GM06990 (cell line): ENCODE results near the gene MYOM3.

ENCODE experiments used
- DNase-seq: peaks from one replicate; pipeline ENCODE4 v3.0.0-alpha.2; 2011; ENCODE audit not compliant: insufficient read length; ENCODE audit errors: extremely low read depth
- H3K27me3 ChIP-seq: replicated peaks from 2 replicates; pipeline ENCODE4 v1.6.0; 2011; ENCODE audit warnings: low read length; ENCODE audit not compliant: control insufficient read depth, insufficient read depth
- H3K36me3 ChIP-seq: 2 replicates; pipeline ENCODE4 v1.5.1; 2011; ENCODE audit warnings: low read length; ENCODE audit not compliant: control insufficient read depth, insufficient read depth
- H3K4me3 ChIP-seq: replicated peaks from 2 replicates; pipeline ENCODE4 v1.5.1; 2011; ENCODE audit warnings: low read depth, mild to moderate bottlenecking, control low read depth, low read length
- TF ChIP-seq, protein P1 (sequence below): IDR thresholded peaks from 2 replicates; pipeline ENCODE4 v1.5.1; 2011; ENCODE audit warnings: low read length, control low read depth, mild to moderate bottlenecking, inconsistent platforms; ENCODE audit not compliant: insufficient read depth, poor library complexity, severe bottlenecking

Gene MYOM3

DNA sequence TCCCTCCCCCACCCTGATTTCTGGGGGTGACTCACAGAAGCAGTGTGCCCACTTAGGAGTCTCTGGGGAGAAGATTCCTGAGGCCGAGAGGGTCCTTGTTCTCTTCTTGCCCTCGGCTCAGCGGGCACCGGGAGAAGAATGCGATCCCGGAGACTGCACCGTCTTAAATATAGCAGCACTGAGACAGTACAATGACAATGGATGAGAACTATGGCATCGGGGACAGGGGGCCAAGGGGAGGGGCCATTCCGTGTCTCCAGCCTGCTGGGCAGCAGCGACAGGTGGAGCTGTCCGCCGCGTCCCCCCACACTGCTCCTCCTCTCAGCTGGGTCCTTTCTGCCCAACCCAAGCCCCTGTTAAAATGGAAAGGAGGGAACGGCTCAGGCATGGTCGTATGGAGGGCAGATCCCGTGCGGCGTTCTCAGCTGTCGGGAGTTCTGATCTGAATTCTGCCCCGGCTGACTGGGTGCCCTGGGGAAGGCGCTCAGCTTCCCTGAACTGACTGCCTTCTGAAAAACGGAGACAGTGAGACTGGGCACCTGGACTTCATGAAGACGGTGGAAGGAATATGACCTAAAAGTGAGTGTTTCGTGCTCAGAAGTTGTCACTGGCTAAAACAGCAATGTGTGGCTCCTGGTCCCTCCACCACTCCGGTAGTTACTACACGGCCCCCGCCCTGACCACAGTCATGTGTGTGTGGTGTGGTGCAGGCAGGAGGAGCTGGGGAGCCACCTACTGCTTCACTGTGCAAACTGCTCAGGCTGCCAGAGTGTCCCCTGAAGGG lies at the start of gene MYOM3:
TSS of gene MYOM3 (minus strand) at position 140 of the 784 bp plus-strand sequence. CDS start 3,499 bp downstream, outside the sequence.
- no peaks in the 10 kb centered on the region for H3K36me3 ChIP-seq
- H3K4me3 ChIP-seq = no peak within 1 kb of the TSS
- TF ChIP-seq, protein P1, sequence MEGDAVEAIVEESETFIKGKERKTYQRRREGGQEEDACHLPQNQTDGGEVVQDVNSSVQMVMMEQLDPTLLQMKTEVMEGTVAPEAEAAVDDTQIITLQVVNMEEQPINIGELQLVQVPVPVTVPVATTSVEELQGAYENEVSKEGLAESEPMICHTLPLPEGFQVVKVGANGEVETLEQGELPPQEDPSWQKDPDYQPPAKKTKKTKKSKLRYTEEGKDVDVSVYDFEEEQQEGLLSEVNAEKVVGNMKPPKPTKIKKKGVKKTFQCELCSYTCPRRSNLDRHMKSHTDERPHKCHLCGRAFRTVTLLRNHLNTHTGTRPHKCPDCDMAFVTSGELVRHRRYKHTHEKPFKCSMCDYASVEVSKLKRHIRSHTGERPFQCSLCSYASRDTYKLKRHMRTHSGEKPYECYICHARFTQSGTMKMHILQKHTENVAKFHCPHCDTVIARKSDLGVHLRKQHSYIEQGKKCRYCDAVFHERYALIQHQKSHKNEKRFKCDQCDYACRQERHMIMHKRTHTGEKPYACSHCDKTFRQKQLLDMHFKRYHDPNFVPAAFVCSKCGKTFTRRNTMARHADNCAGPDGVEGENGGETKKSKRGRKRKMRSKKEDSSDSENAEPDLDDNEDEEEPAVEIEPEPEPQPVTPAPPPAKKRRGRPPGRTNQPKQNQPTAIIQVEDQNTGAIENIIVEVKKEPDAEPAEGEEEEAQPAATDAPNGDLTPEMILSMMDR = peak; percentile 58
- no peaks in the 10 kb centered on the region; the same call in 1 of the 2 replicates for H3K27me3 ChIP-seq
- peak; percentile 21 for DNase-seq

- H3K36me3 ChIP-seq = peaks cover 28% of the 10 kb centered on the region
- no peak for DNase-seq
- H3K4me3 ChIP-seq = no peak overlapping the region
- TF ChIP-seq, protein P1 = no peak
- H3K27me3 ChIP-seq = no peaks in the 10 kb centered on the region
These were observed 49.3 kb upstream of the MYOM3 start for GRCh38 chr1:24161270-24161669.

DNA sequence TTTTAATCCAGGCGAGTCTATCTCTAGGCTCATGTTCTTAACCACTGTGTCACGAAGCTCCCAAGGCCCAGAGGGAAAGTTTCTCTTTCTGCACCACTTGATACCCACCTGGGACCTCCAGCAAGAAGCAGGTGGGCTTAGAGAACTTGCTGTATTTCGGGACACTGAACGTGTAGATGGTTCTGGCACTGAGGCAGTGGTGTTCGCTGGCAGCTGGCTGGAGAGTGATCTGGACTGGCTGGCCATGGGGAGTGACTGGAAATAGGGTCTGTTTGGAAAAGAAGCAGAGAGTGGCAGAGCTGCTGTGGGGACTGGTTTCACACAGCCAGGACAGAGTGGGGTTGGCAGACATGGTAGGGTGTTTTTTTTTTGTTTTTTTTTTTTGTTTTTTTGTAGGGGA lies 47.4 kb upstream of the MYOM3 start:
- Histone ChIP-seq H3K4me3 (no peak overlapping the region), H3K27me3 (no peaks in the 10 kb centered on the region), H3K36me3 (peaks cover 27% of the 10 kb centered on the region)
- TF ChIP-seq, protein P1 = no peak
- no peak for DNase-seq

DNA sequence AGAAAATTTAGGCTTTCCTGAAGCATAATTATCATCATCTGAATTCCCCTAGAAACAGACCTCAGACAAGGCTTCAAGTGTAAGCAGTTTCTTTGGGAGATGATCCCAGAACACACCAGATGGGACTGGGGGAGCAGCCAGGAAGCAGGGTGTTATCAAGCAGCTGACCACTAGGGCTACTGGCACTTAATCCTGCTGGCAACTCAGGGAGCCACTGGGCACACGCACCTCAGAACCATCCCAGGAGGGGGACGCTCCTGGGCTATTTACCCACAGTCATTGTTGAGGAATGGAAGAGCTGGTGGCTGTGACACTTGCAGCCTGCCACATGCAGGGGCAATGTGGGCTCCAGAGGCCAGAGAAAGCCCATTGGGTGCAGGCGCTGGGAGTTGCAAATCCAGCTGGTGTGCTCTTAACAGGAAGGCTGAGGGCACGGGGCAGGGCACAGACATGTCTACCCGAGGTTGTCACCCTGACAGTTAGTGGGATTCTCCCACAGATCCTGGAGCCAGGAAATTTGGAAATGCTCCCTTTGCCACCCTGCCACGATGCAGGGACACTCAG lies 46.1 kb upstream of the MYOM3 start:
- no peaks in the 10 kb centered on the region for H3K27me3 ChIP-seq
- no peak for DNase-seq
- TF ChIP-seq, protein P1 = peak; percentile 15
- H3K36me3 ChIP-seq = peaks cover 24% of the 10 kb centered on the region
- H3K4me3 ChIP-seq = no peak overlapping the region

DNA sequence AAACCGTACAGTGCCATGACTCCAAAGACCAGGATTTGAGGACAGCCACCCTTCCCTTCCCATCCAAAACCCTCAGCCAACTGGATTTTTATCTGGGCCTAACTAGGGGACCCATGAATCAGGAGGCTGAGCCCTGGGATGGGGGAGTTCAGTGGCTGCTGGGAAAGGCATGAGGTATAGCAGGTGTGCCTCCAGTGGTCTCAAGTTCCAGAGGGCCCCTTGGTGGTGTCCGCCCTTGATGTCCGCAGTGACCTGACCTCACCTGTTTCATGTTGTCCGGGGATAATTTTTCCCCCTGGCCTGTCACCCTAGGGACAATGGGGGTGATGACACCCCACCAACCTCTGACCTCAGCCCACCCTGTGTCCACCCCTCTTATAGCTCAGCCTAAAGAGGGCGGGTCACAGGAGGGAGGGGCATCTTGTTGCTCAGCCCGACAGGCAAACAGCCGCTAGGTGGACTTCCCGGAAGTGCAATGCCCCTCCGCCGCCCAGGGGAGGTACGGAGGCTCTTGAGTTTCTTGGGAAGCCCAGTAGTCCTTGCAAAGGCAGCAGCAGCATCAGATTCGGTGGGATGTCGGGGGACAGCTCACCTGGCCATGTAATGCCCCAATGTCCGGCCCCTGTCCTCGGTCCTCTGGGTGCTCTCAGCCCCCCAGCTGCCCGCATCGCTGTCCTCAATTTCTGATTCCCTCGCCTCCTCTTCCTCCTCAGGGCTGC lies 44.8 kb upstream of the MYOM3 start:
- H3K4me3 ChIP-seq = no peak overlapping the region
- H3K27me3 ChIP-seq = no peaks in the 10 kb centered on the region
- no peak for DNase-seq
- TF ChIP-seq, protein P1 = no peak
- H3K36me3 ChIP-seq = peaks cover 20% of the 10 kb centered on the region
